ACHN (cell line): ENCODE data around the gene CMSS1.

Experiments used
- DNase-seq: peaks from one replicate; pipeline ENCODE4 v3.0.0-alpha.2; 2015
- in situ Hi-C: cut with HindIII; loops from 2 replicates; pipeline ENCODE4 v1.10.0; 2017; ENCODE audit warnings: low sequenced_read_pairs, low pct_ligation_motif_present, low pct_unique_long_range_greater_than_20kb

The CMSS1 gene

DNA sequence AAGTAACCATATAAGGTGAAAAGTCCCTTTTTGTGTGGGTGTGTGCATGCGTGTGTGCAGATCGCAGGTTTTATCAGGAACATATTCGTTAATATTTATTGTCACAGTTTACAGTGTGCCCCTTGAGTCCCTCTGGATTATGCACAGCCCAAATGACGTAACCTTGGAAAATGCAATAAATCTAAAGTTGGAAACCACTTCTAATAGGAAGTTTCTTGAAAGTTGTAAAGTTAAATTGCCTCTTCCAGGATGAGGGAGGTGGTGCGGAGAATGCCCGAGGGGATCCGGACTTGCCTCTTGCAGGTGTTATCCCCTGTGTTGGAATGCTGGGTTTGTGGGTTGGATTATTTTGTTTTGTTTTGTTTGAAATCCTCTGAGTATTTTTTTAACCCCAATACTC, 143.3 kb downstream of the CMSS1 start:
- in situ Hi-C loops, result no loop called here
- no peak for DNase-seq

DNA sequence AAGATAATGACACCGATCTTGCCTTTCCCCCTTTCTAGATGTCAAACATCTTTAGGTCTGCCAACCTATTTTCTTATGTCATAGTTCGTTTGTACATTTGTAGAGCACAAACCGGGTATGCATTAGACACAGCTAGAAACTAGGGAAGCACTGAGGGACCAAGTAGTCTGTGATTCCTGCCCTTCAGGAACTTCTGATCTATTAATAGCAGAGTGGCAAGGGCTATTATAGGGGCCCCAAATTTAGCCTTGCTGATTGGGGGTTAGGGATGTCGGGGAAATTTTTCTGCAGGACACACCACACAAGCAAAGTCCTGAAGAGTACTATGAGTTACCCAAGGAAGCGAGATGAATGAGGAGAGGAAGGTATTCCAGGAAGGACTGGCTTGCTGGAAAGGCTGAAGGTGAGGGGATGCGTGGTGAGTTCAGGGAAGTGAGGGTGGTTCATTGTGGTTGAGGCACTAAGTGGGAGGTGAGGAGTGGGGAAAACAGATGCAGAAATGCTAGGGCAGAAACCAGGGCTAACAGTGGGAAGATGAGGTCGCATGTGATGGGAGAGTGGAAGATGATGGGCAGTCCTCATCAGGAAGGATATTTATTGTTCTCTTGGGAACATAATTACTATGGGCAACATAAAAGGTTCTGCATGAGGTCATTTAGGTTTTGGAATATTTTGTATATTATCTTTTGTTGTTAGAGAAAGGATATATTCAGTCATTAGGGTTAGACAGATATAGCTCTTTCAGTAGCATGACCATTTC, 144.3 kb downstream of the CMSS1 start:
- no peak for DNase-seq
- in situ Hi-C loops, result no loop called here

DNA sequence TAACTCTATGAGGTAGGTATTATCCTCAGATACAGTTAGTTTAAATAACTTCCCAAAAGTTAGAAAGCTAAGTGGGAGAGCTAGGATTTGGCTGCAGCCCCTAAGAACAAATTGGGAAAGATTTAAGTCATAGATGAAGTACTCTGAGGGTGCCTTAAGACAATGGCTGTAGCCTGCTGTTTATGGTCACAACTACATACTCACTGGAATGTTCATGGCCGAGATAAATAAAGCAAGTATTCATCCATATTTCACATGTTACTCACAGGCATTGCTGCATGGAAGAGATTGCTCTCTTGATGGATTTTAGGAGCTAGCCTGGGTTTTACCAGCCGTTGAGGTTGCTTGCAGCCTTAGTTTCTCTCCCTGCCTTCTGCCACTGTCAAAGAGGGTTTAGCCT, 145.0 kb downstream of the CMSS1 start:
- in situ Hi-C loops, result no loop called here
- no peak for DNase-seq

DNA sequence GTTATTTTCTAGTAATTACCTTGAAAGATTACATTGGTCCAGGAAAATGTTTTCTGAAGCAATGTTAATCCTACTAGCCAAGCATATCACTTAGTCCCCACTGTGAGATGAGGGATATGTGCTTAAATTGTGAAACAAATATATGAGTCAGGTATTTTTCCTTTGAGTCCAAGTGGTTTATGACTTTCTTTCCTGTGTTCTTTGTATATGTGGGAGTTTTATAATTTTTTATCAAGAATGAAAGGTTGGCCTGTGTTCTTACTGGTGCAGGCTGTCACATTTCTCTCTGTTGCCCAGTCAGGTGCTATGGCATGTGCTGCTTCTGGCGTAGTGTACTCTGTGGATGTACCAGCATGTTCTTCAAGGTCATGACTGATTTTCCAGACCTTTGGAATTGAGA, 147.4 kb downstream of the CMSS1 start:
- in situ Hi-C loops, result no loop called here
- DNase-seq, result no peak

DNA sequence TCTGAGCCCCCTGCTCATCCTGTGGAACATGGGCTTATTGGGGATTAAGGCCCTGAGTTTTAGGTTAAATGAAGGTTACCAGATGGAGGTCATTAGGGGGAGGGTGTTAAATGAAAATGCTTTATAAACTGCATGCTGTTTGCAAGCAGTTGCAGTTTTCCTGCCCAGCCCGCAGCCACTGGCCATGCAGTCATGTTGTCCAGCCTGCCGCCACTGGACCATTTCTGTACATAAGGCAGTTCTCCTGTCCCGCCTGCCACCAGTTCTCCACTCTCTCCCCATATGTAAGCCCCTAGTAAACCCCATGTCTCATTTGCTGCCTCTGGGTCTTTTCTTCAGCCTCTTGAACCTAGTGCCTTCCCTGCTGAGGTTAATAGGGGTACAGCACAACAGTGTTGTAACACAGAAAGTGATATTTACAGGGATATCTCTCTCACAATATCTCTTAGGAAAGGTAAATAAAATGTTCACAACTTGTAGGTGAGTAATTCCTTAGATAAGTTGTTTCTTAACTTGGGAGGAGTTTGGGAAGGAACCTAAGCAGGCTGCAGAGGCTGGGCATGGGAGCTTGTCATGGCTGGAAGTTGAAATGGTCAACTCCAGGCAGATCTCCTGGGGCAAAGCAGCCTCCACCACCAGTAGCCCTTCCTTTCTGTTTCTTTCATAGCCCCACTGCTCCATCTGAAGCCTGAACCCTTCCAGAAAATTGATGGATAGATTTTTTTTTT, 148.2 kb downstream of the CMSS1 start:
- DNase-seq, result no peak
- in situ Hi-C loops, result no loop called here

DNA sequence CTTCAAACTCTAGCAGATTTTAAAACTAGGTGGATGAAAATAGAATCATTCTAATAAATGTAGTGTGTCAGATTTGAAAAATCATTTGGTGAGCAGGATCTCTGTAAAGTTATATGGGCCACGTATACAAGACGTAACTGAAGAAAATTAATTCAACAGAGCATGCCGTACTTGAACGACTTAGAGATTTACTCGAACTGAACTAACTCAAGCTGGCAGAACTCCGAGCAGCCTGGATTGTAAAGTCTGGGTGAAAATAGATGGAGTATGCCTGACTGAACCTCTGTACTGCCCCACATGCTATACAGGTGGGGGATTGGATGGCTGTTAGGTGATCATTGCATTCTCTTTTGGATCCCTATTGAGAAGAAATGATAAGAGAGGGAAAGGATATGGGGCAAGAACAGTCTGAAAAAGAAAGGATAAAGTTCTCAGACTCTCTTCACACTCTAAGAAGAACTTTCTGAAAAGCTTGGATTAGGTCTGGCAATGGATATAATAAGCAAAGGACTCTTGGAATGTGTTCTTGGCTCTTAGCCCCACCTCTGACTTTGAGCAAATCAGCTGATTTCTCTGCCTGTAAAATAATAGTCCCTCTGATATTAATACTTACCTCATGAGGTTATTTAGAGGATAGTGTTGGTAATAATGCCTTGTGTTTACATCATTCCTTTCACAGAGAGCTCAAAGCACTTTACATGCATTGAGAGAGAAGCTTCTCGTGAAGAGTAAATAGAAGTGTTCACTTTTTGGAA, 149.2 kb downstream of the CMSS1 start:
- DNase-seq, result no peak
- in situ Hi-C loops, result no loop called here

DNA sequence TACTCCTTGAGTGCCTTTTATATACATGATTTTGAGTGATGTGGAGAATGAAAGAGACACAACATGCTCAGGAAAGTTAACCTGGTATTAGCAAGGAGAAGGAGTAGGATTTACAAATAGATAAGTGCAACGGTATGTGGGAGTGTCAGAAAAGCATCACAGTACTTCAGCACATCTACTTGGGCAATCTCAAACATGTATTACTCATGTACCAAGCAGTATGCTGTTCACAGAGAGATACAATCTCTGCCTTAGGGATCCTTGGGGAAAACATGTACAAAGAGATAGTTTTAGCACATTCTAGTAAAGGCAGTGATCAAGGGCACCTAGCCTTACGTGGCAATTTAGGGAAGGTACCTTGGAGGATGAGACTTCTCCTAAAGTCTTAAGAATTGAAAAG, 150.1 kb downstream of the CMSS1 start:
- DNase-seq, result no peak
- in situ Hi-C loops, result no loop called here

DNA sequence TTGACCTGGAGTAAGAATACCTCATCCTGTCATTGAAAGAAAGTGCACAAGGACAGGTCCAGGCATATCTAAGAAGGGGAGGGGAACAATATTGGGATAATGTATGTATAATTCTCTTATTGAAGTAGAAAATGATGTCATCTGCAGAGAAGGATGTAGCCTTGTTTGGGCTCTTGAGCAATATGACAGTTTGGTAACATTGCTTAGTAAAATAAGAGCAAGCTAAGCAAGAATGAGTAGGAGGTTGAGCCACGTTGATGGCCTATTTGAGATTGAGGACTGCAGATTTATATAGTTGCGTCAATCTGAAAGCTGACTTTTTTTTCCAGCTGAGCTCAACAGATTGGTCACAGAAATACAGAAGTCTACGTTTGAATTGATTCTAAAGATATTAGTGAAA, 151.5 kb downstream of the CMSS1 start:
- in situ Hi-C loops, result no loop called here
- DNase-seq, result no peak

DNA sequence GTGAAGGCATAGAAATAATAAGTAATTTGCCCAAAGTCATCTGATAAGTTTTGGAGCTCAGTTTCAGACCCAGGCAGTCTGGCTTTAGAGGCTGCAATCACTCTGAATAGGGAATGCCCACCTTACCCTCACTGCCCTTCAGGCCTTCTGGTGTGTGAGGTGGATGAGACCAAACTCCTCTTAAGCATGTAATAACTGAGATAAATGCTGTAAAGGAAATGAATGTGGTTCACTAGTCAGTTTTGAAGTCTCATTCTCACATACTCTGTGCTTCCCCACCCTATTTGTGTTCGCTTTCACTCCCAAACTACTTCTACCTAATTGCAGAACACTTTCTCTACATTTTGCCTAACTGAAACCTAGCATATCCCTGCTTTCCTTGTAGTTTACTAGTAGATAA, 152.5 kb downstream of the CMSS1 start:
- no peak for DNase-seq
- in situ Hi-C loops, result no loop called here

DNA sequence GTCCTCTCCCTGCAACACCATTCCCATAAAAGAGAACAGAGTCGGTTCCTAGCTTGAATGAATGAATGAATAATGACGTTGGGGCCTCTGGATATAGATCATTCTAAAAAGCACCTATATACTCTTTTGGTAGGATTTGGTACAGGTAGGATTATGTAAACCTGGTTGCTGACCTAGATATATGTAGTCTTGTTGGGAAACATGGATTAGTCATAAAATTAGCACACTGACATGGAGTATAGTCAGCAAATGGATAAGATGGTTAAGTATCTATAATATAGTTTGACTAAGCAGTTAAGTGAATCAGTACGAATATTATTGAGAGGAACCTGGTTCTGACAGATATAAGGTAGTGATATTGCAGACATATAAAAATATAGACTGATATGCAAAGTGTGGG, 154.1 kb downstream of the CMSS1 start:
- in situ Hi-C loops, result no loop called here
- DNase-seq, result no peak

DNA sequence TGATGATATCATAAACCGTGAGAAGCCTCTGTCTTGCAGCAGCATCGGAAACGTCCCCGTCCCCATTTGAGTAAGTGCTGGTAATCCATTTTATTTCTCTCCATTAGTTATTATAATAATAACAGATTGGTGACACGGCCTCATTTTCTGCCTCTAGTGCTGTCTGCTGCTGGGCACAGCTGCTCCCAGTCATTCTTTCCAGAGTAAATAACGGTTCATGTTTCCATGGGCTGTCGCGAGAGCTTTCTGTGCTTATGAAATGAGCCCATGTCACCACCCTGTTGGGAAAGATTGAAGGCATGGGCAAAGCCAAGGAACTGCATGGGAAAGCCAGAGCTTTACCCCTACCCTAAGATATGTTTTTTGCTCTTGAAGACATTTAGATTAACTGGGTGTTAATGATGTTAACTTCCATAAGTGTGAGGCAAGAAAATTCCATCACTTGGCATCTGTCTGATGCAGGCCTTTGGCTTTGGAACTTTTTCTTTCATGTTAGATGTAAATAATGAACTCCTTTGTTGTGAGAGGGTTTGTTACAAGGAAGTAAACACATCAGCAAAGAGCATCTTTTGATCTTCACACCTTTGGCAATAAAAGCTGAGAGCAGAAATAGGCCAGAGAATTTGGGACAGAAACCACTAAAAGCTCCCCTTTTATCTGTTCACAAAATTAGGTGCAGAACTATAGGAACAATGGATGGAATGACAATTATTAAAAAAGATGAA, 154.9 kb downstream of the CMSS1 start:
- in situ Hi-C loops, result no loop called here

DNA sequence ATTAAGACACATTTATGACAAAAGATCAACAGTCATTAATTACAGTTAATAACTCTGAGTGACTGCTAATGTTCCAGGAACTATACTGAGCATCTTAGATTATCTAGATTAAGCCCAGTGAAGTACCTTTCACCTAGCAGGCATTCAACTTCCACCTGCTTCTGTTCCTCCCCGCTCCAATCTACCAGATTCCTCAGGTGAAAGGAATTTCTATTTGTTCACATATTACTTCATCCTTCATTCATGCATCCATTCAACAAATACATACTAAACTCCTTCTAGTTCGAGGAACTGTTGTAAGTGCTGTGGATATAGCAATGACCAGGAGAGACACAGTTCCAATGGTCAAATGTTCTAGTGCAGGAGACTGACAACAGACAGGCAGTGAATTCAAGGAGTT, 157.3 kb downstream of the CMSS1 start:
- no peak for DNase-seq
- in situ Hi-C loops, result no loop called here

More for the DNA sequence above, 154.9 kb downstream of the CMSS1 start:
- no peak for DNase-seq

DNA sequence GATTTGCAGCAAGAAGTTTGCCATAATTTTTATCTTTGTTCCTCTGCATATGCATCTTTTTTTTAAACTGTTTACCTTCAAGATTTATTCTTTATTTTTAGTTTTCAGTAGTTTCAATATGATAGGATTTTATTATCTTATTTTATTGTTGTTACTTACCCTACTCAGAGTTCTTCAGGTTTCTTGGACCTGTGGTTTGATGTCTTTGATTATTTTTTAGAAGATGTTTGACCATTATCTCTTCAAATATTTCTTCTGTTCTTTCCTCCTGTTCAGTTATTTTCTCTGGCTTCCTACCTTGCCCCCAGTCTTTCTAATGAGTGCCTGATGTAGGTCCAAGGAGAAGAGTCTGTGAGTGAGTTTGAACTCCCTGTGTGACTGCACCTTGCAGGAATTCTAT, 158.9 kb downstream of the CMSS1 start:
- in situ Hi-C loops, result no loop called here
- no peak for DNase-seq

DNA sequence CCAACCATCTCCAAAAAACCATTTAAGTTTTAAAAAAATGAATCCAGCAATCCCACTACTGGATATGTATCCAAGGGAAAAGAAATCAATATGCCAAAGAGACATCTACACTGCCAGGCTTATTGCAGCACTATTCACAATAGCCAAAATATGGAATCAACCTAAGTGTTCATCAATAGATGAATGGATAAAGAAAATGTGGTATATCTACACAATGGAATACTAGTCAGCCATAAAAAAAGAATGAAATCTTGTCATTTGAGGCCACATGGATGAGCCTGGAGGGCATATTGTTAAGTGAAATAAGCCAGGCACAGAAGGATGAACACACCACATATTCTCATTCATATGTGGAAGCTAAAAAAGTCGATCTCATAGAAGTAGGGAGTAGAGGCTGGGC, 160.6 kb downstream of the CMSS1 start:
- in situ Hi-C loops, result no loop called here
- DNase-seq, result no peak

DNA sequence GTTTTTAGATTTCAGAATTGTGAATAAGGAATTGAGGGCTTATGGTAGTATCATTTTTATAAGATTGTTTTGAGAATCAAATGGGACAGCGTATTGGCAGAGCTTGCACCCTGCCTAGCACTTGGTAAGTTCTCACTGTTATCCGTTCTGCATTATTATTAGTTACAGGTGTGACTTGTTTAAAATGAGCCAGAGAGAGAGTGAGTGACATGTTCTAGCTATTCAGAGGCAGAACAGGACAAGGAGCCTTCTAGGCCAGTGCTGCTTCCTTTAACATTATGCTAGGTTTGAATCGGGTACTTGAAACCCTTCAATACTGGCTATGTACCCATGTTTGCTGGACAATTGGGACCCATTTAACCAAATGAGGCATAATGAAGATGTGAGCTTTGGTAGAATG, 162.9 kb downstream of the CMSS1 start:
- in situ Hi-C loops, result no loop called here

DNA sequence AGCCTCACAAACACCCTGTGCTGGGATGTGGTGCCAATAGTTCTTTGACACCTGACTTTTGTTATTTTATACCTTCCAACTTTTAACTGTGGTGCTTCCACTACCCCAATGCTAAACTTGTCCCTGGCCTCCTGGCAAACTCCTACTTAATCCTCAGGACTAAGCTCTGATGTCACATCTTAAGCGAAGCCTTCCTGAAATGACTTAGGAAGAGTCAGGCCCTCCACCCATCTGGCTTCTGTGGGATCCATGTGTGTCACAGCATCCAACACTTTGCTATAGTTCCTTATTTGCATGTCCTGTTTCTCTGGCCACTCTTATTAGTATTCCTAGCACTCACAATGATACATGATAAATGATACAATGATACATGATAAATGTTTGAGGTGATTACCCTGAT, 163.5 kb downstream of the CMSS1 start:
- DNase-seq, result no peak
- in situ Hi-C loops, result no loop called here

More for the DNA sequence above, 162.9 kb downstream of the CMSS1 start:
- no peak for DNase-seq

DNA sequence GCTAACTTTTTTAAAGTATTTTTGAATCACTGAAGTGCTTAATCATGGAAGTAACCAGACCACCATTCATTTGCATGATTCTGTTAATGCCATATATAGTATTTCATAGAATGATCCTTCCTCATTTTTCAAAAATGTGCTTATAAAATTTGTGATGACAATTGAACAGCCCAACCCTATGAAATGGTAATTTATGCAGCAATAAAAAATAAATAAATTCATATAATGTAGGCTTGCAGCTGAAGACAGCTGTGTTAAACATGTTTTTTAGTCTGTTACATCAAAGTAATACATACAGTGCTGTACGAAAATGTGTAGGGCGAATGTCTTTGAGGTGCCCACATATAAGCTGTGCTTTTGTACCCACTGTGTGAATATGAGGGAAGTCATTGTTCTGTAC, 165.0 kb downstream of the CMSS1 start:
- in situ Hi-C loops, result no loop called here
- no peak for DNase-seq

DNA sequence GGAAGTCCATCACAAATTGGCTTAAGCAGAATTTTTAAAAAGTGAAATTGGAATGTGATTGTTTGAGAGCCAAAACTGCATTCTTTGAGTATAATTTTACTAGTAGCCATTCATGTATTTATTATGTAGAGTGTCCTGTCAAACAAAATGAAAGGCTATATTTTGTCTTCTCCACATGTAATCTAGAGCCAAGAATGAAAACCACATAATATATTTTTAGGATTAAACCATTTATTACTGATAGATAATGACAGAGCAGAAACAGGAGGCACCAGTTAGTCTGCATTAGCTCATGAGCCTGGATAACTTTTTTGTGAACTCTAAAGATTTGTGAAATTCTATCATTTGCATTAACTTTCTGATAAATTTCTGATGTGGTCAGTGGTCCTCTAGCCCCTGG, 166.5 kb downstream of the CMSS1 start:
- in situ Hi-C loops, result no loop called here
- DNase-seq, result no peak

DNA sequence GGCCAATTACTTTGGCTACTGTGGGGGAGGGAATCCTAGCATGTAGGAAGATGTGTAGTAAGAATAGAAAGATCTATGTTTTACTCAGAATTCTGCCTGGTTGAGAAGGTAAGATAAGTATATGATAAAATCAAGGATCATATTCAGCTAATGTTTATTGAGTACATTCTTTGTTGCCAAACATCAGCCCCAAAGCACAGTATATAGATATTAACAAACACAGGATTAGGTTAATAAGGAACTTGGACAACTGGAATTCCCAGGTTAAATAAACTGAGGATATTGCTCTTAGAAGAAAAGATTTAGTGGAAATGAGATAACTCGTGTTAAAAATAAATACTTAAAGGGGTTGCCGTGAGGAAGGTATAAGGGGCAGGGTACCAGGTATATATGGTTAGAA, 167.0 kb downstream of the CMSS1 start:
- in situ Hi-C loops, result no loop called here
- no peak for DNase-seq
